Transverse colon (tissue), 4 donors: ENCODE measurements around the gene TNS3. TPM values are rescaled to one million over a fixed set of nuclear protein-coding genes. Genes with fewer than 3 reads are reported as not detected.

ENCODE experiments used
- DNase-seq: peaks from one replicate; pipeline ENCODE4 v3.0.0-alpha.2; 2019
- H3K27ac ChIP-seq, 4 donors: fragments of 200-600 bp; sonication (generic); 2 replicates each; pipeline ENCODE4 v1.5.1; 2016 to 2018; ENCODE audit warnings: inconsistent platforms in 4 of 4
- H3K27me3 ChIP-seq: fragments of 200-600 bp; sonication (generic); 2 replicates; pipeline ENCODE4 v1.5.1; 2017; ENCODE audit warnings: inconsistent platforms
- H3K36me3 ChIP-seq, 4 donors: fragments of 200-600 bp; sonication (generic); 2 replicates each; pipeline ENCODE4 v1.5.1; 2017 to 2019; ENCODE audit warnings: inconsistent platforms in 4 of 4
- H3K4me1 ChIP-seq, 4 donors: fragments of 200-600 bp; sonication (generic); 2 replicates each; pipeline ENCODE4 v1.5.1; 2017 to 2020; ENCODE audit warnings: inconsistent platforms in 4 of 4
- H3K4me3 ChIP-seq, 4 donors: fragments of 200-600 bp; sonication (generic); 1 replicate in 1 of 4; 2 replicates in 3 of 4; pipeline versions ENCODE4 v1.5.1 to v1.6.1; 2017 to 2019; ENCODE audit warnings: inconsistent platforms in 4 of 4
- H3K9me3 ChIP-seq, 2 donors: fragments of 200-600 bp; sonication (generic); 2 replicates each; pipeline ENCODE4 v1.5.1; 2017 to 2019; ENCODE audit warnings: inconsistent platforms in 2 of 2
- CTCF ChIP-seq, 5 experiments: fragments of 200-600 bp in 3 of 5; fragments of 450-650 bp in 2 of 5; sonication (generic) in 3 of 5; IDR thresholded peaks; 1 replicate in 2 of 5; 2 replicates in 3 of 5; pipeline ENCODE4 v1.5.1; 2016 to 2017; ENCODE audit warnings: antibody characterized with exemption in 5 of 5, inconsistent platforms in 3 of 5, mild to moderate bottlenecking in 2 of 5, moderate library complexity in 1 of 5
- EP300 ChIP-seq: sonication (generic); formaldehyde crosslinking; IDR thresholded peaks from one replicate; pipeline ENCODE4 v1.6.1; 2017; ENCODE audit warnings: antibody characterized with exemption, low read depth
- POLR2A ChIP-seq: fragments of 450-650 bp; IDR thresholded peaks from one replicate; pipeline ENCODE4 v1.6.1; 2016; ENCODE audit warnings: antibody characterized with exemption, mild to moderate bottlenecking, moderate library complexity
- POLR2AphosphoS5 ChIP-seq, 3 donors: sonication (generic); formaldehyde crosslinking; IDR thresholded peaks; one replicate each; pipeline ENCODE4 v1.6.1; 2016; ENCODE audit warnings: antibody characterized with exemption in 3 of 3
- WGBS, 2 donors: methylation state at CpG; one replicate each; pipeline ENCODE4 v1.1.5; 2018; ENCODE audit warnings: low coverage in 1 of 2; 5-methylcytosine and 5-hydroxymethylcytosine counted together
- in situ Hi-C, 4 donors: fragments of 200-750 bp; cut with MboI; loops; one replicate each; pipeline versions ENCODE4 v1.15.0 to v1.15.1; 2017; ENCODE audit warnings: low sequenced_read_pairs in 3 of 4, low pct_ligation_motif_present in 1 of 4, low pct_unique_long_range_greater_than_20kb in 1 of 4
- intact Hi-C: fragments of 100-400 bp; cut with DNase I; formaldehyde crosslinking; loops from one replicate; pipeline ENCODE4 v1.15.1; 2023; ENCODE audit warnings: low total_unique reads
- total RNA-seq, 4 donors: library from RNA; depleted of rRNA; stranded (reverse); fragments of >200 nt; gene quantifications; one replicate each; pipeline ENCODE4 v1.1.0, GENCODE V29; 2016

TNS3 gene
- total RNA-seq, 4 donors from 2014 or later = 58.5 to 104 (median 72.7) TPM

GRCh38 chr7:47390914-47391313 is 191.0 kb downstream of the TNS3 start:
- Histone ChIP-seq H3K27me3 (no peaks in the 10 kb centered on the region), H3K9me3 (no peaks in the 10 kb centered on the region), H3K27ac (no peak overlapping the region), H3K36me3 (peaks cover 0 to 7% (median 0%) of the 10 kb centered on the region in 4 donors), H3K4me1 (peaks cover 0 to 4% (median 0%) of the 10 kb centered on the region in 4 donors), H3K4me3 (no peak overlapping the region)
- no peak for DNase-seq
- WGBS, 2 donors = 85 to 95% methylated on average over 3 to 8 of the region's 8 CpGs
- intact Hi-C loops = no loop called here
- TF ChIP-seq POLR2AphosphoS5 (IDR thresholded peaks at IDR 0.05) (no peak), POLR2A (no peak), CTCF (IDR thresholded peaks at IDR 0.05) (no peak), EP300 (no peak)
- in situ Hi-C loops = no loop called here

- Histone ChIP-seq H3K27ac (no peak overlapping the region), H3K36me3 (peaks cover 0 to 5% (median 0%) of the 10 kb centered on the region in 4 donors), H3K4me1 (peaks cover 0 to 11% (median 0%) of the 10 kb centered on the region in 4 donors), H3K27me3 (no peaks in the 10 kb centered on the region), H3K4me3 (no peak overlapping the region), H3K9me3 (no peaks in the 10 kb centered on the region)
- DNase-seq = no peak
- intact Hi-C loops = no loop called here
- TF ChIP-seq EP300 = no peak
- no peak for TF ChIP-seq POLR2A
- TF ChIP-seq CTCF (IDR thresholded peaks at IDR 0.05) = no peak
- TF ChIP-seq POLR2AphosphoS5 (IDR thresholded peaks at IDR 0.05) = no peak
- in situ Hi-C loops = no loop called here
- WGBS, 2 donors = 78 to 100% methylated on average over 2 to 9 of the region's 12 CpGs
Observed at GRCh38 chr7:47389923-47390630, 191.8 kb downstream of the TNS3 start.

GRCh38 chr7:47389171-47389922 is 192.6 kb downstream of the TNS3 start:
- in situ Hi-C loops (no loop called here), intact Hi-C loops (no loop called here)
- no peaks in the 10 kb centered on the region for H3K9me3 ChIP-seq
- H3K27ac ChIP-seq = no peak overlapping the region
- no peak for DNase-seq
- TF ChIP-seq EP300 (no peak), CTCF (IDR thresholded peaks at IDR 0.05) (no peak), POLR2A (no peak), POLR2AphosphoS5 (IDR thresholded peaks at IDR 0.05) (no peak)
- WGBS, 2 donors = 93 to 100% methylated on average over 3 to 16 of the region's 16 CpGs
- H3K36me3 ChIP-seq = peaks cover 0 to 5% (median 0%) of the 10 kb centered on the region in 4 donors
- peaks cover 0 to 11% (median 0%) of the 10 kb centered on the region in 4 donors for H3K4me1 ChIP-seq
- H3K4me3 ChIP-seq = no peak overlapping the region
- no peaks in the 10 kb centered on the region for H3K27me3 ChIP-seq

GRCh38 chr7:47387506-47387905 is 194.4 kb downstream of the TNS3 start:
- intact Hi-C loops (no loop called here), in situ Hi-C loops (no loop called here)
- WGBS, 2 donors = 71% methylated on average over 5 of the region's 5 CpGs; no CpG with 5 or more reads in 1 of the 2 donors
- Histone ChIP-seq H3K27ac (no peak overlapping the region), H3K4me1 (peaks cover 0 to 19% (median 0%) of the 10 kb centered on the region in 4 donors), H3K9me3 (no peaks in the 10 kb centered on the region), H3K4me3 (no peak overlapping the region), H3K36me3 (peaks cover 0 to 5% (median 0%) of the 10 kb centered on the region in 4 donors), H3K27me3 (no peaks in the 10 kb centered on the region)
- TF ChIP-seq POLR2AphosphoS5 (IDR thresholded peaks at IDR 0.05) (no peak), POLR2A (no peak), EP300 (no peak), CTCF (IDR thresholded peaks at IDR 0.05) (no peak)
- no peak for DNase-seq
